HCT116 (cell line): ENCODE data around the gene TMUB1. TPM values are rescaled to one million over a fixed set of nuclear protein-coding genes. Genes with fewer than 3 reads are reported as not detected.

Experiments
- ATAC-seq: fragments of 200-7000 bp; cut with Tn5 transposase; 2 replicates; pipeline ENCODE4 v1.9.1; 2020; ENCODE audit warnings: mild to moderate bottlenecking, moderate library complexity
- BruUV-seq: library from RNA; stranded (reverse); fragments of 400-500 nt; replicated peaks from 2 replicates; lab custom pipeline; 2021; lab: Mats Ljungman, UMichigan
- CTCF ChIA-PET: fragments of 300-600 bp; sonication (Branson Sonifier 250); formaldehyde crosslinking; loops from one replicate; lab custom pipeline; 2021; ENCODE audit warnings: antibody characterized with exemption; lab: Charles Lee
- POLR2A ChIA-PET: fragments of 300-600, 350-600 bp; sonication (Branson Sonifier 250); formaldehyde crosslinking; loops from one replicate; lab custom pipeline; 2021; ENCODE audit warnings: antibody characterized with exemption; lab: Charles Lee
- RAD21 ChIA-PET, 2 experiments: fragments of 300-600 bp; sonication (Branson Sonifier 250); formaldehyde crosslinking; loops; one replicate each; lab custom pipeline; 2023; ENCODE audit warnings: low total read pairs in 2 of 2; ENCODE audit not compliant: uncharacterized antibody in 2 of 2, unreplicated experiment in 2 of 2, low non-redundant PET in 1 of 2; lab: Charles Lee
- DNase-seq: peaks from one replicate; pipeline ENCODE4 v3.0.0-alpha.2; 2010; ENCODE audit warnings: low read depth, low spot score
- H2AFZ ChIP-seq: fragments of 200-600 bp; shearing (Covaris generic), sonication (generic); 2 replicates; pipeline ENCODE4 v1.6.1; 2017; ENCODE audit warnings: low read depth, mixed run types, mixed read lengths, antibody characterized with exemption, low read length; ENCODE audit not compliant: poor library complexity, severe bottlenecking
- H3K27ac ChIP-seq: 2 replicates; pipeline ENCODE4 v1.5.1; 2012; ENCODE audit warnings: low read depth, low read length
- H3K27me3 ChIP-seq: fragments of 200-600 bp; sonication (generic); 2 replicates; pipeline ENCODE4 v1.6.1; 2016; ENCODE audit warnings: mixed run types, low read length, mixed read lengths; ENCODE audit not compliant: insufficient read depth
- H3K36me3 ChIP-seq, 2 experiments: fragments of 200-500 bp in 1 of 2; fragments of 200-600 bp in 1 of 2; sonication (Bioruptor generic) in 1 of 2; sonication (generic) in 1 of 2; 2 replicates each; pipeline versions ENCODE4 v1.5.1 to v1.6.1; 2014 to 2016; ENCODE audit warnings: low read length in 2 of 2, inconsistent platforms in 1 of 2, mixed read lengths in 1 of 2, mixed run types in 1 of 2; ENCODE audit not compliant: insufficient read depth in 2 of 2, control insufficient read depth in 1 of 2
- H3K4me1 ChIP-seq, 2 experiments: fragments of 200-600 bp in 1 of 2; sonication (generic) in 1 of 2; 2 replicates each; pipeline versions ENCODE4 v1.5.1 to v1.6.1; 2012 to 2017; ENCODE audit warnings: low read length in 2 of 2, inconsistent platforms in 1 of 2, mild to moderate bottlenecking in 1 of 2, mixed read lengths in 1 of 2, mixed run types in 1 of 2, moderate library complexity in 1 of 2; ENCODE audit not compliant: insufficient read depth in 2 of 2, control insufficient read depth in 1 of 2
- H3K4me2 ChIP-seq: fragments of 200-600 bp; sonication (generic); 2 replicates; pipeline ENCODE4 v1.6.1; 2017; ENCODE audit warnings: mixed run types, low read length, mixed read lengths
- H3K4me3 ChIP-seq, 2 experiments: fragments of 200-600 bp in 1 of 2; sonication (generic) in 1 of 2; replicated peaks in 1 of 2; 2 replicates each; pipeline ENCODE4 v1.5.1; 2011 to 2016; ENCODE audit warnings: low read length in 2 of 2, control low read depth in 1 of 2, low read depth in 1 of 2, mild to moderate bottlenecking in 1 of 2, mixed read lengths in 1 of 2, mixed run types in 1 of 2
- H3K79me2 ChIP-seq: fragments of 200-600 bp; sonication (generic); 2 replicates; pipeline ENCODE4 v1.6.1; 2017; ENCODE audit warnings: mild to moderate bottlenecking, mixed run types, low read length, moderate library complexity, mixed read lengths; ENCODE audit not compliant: insufficient read depth
- H3K9ac ChIP-seq: fragments of 200-600 bp; sonication (generic); 2 replicates; pipeline ENCODE4 v1.6.1; 2016; ENCODE audit warnings: low read length, mixed read lengths
- H3K9me2 ChIP-seq: fragments of 200-600 bp; sonication (generic), shearing (Covaris generic); 2 replicates; pipeline ENCODE4 v1.6.1; 2017; ENCODE audit warnings: mixed run types, mild to moderate bottlenecking, moderate library complexity; ENCODE audit not compliant: insufficient read depth
- H3K9me3 ChIP-seq, 2 experiments: fragments of 200-500 bp in 1 of 2; fragments of 200-600 bp in 1 of 2; sonication (Bioruptor generic) in 1 of 2; sonication (generic) in 1 of 2; 2 replicates each; pipeline ENCODE4 v1.6.1; 2014 to 2017; ENCODE audit warnings: low read length in 2 of 2, mixed read lengths in 2 of 2, inconsistent platforms in 1 of 2, low read depth in 1 of 2, mild to moderate bottlenecking in 1 of 2, mixed run types in 1 of 2, moderate library complexity in 1 of 2; ENCODE audit not compliant: control insufficient read depth in 1 of 2, insufficient read depth in 1 of 2
- H4K20me1 ChIP-seq: fragments of 200-600 bp; sonication (generic), shearing (Covaris generic); 2 replicates; pipeline ENCODE4 v1.6.1; 2017; ENCODE audit warnings: mixed run types, mild to moderate bottlenecking, moderate library complexity; ENCODE audit not compliant: insufficient read depth
- ATF3 ChIP-seq: IDR thresholded peaks from 2 replicates; pipeline ENCODE4 v1.6.1; 2012
- CBX3 ChIP-seq: IDR thresholded peaks from 2 replicates; pipeline ENCODE4 v1.6.1; 2012; ENCODE audit warnings: low read depth
- EGR1 ChIP-seq: IDR thresholded peaks from 2 replicates; pipeline ENCODE4 v1.6.1; 2012; ENCODE audit warnings: low read depth
- ELF1 ChIP-seq: IDR thresholded peaks from 2 replicates; pipeline ENCODE4 v1.6.1; 2012; ENCODE audit warnings: low read depth, borderline replicate concordance
- EZH2 ChIP-seq: fragments of 200-600 bp; sonication (generic); IDR thresholded peaks from 2 replicates; pipeline ENCODE4 v1.6.1; 2017; ENCODE audit warnings: antibody characterized with exemption, mixed run types
- JUND ChIP-seq: IDR thresholded peaks from 2 replicates; pipeline ENCODE4 v1.6.1; 2012
- POLR2AphosphoS5 ChIP-seq: IDR thresholded peaks from 2 replicates; pipeline ENCODE4 v1.6.1; 2011; ENCODE audit warnings: mild to moderate bottlenecking, low read depth, low read length, moderate library complexity
- SIN3A ChIP-seq: IDR thresholded peaks from 2 replicates; pipeline ENCODE4 v1.6.1; 2012; ENCODE audit warnings: low read depth
- SP1 ChIP-seq: IDR thresholded peaks from 2 replicates; pipeline ENCODE4 v1.6.1; 2012; ENCODE audit warnings: low read depth
- TCF7L2 ChIP-seq: IDR thresholded peaks from 2 replicates; pipeline ENCODE4 v1.7.0; 2011; ENCODE audit warnings: borderline replicate concordance, inconsistent platforms; ENCODE audit not compliant: insufficient read depth, insufficient read length; ENCODE audit errors: extremely low read depth
- ZFX ChIP-seq: fragments of 450-650 bp; IDR thresholded peaks from 2 replicates; pipeline ENCODE4 v1.6.1; 2017
- intact Hi-C: fragments of 100-400 bp; cut with micrococcal nuclease; formaldehyde crosslinking; loops from 2 replicates; pipeline ENCODE4 v1.10.0; 2022
- total RNA-seq: library from RNA; stranded (reverse); gene quantifications from one replicate; pipeline ENCODE4 v1.2.1, GENCODE V29; 2021; ENCODE audit not compliant: unreplicated experiment
- TF ChIP-seq, protein P1 (sequence below): IDR thresholded peaks from 2 replicates; pipeline ENCODE4 v1.6.1; 2011; ENCODE audit warnings: mild to moderate bottlenecking, low read length, moderate library complexity; ENCODE audit not compliant: insufficient replicate concordance; ENCODE audit errors: extremely low read depth
- TF ChIP-seq, protein P2 (sequence below): IDR thresholded peaks from 2 replicates; pipeline ENCODE4 v1.6.1; 2012; ENCODE audit warnings: low read depth

TMUB1 gene
- total RNA-seq, 1 experiment from 2014 or later = 75.8 TPM

DNA sequence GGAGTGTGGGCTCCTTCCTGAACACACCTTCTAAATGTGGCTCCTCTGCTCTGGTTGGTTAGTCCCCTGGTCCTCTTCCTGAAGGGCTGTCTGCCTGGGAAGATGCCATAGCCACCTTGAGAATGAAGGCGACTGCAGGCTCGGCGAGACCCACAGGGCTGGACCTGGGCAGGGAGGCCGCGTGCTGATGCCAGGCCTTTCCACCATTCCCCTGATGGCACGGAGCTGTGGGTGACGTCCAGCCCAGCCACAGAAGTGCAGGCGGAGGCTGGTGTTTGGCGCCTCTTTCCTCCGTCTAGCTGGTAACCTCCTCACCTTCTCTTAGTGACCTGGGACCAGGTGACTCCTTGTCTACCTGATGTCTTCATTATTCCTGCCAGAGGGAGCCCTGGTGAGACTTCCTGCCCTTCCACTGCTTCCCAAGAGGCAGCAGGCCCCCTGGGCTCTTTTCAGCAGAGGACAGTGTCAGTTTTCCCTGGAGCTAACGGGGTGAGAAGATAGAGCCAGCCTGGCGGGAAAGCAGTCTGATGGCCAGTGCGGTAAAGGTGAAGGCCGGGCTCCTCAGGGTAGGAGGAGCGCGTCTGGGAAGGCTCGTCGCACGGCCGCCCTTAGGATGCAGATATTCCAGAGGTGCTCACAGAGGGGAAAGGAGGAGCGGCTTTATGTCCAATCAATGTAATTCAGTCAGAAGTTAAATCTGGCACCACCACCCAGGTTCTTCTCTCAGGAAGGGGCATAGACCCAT is 49.3 kb upstream of the TMUB1 start (continued):
- TF ChIP-seq, protein P1, sequence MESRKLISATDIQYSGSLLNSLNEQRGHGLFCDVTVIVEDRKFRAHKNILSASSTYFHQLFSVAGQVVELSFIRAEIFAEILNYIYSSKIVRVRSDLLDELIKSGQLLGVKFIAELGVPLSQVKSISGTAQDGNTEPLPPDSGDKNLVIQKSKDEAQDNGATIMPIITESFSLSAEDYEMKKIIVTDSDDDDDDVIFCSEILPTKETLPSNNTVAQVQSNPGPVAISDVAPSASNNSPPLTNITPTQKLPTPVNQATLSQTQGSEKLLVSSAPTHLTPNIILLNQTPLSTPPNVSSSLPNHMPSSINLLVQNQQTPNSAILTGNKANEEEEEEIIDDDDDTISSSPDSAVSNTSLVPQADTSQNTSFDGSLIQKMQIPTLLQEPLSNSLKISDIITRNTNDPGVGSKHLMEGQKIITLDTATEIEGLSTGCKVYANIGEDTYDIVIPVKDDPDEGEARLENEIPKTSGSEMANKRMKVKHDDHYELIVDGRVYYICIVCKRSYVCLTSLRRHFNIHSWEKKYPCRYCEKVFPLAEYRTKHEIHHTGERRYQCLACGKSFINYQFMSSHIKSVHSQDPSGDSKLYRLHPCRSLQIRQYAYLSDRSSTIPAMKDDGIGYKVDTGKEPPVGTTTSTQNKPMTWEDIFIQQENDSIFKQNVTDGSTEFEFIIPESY = no peak
- TF ChIP-seq ZFX (no peak), TCF7L2 (no peak)
- TF ChIP-seq, protein P2, sequence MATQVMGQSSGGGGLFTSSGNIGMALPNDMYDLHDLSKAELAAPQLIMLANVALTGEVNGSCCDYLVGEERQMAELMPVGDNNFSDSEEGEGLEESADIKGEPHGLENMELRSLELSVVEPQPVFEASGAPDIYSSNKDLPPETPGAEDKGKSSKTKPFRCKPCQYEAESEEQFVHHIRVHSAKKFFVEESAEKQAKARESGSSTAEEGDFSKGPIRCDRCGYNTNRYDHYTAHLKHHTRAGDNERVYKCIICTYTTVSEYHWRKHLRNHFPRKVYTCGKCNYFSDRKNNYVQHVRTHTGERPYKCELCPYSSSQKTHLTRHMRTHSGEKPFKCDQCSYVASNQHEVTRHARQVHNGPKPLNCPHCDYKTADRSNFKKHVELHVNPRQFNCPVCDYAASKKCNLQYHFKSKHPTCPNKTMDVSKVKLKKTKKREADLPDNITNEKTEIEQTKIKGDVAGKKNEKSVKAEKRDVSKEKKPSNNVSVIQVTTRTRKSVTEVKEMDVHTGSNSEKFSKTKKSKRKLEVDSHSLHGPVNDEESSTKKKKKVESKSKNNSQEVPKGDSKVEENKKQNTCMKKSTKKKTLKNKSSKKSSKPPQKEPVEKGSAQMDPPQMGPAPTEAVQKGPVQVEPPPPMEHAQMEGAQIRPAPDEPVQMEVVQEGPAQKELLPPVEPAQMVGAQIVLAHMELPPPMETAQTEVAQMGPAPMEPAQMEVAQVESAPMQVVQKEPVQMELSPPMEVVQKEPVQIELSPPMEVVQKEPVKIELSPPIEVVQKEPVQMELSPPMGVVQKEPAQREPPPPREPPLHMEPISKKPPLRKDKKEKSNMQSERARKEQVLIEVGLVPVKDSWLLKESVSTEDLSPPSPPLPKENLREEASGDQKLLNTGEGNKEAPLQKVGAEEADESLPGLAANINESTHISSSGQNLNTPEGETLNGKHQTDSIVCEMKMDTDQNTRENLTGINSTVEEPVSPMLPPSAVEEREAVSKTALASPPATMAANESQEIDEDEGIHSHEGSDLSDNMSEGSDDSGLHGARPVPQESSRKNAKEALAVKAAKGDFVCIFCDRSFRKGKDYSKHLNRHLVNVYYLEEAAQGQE = no peak

- POLR2A ChIA-PET = no interaction called here
- Histone ChIP-seq H2AFZ (no peak overlapping the region), H3K9me3 (no peaks in the 10 kb centered on the region), H3K4me1 (no peaks in the 10 kb centered on the region), H3K9me2 (no peaks in the 10 kb centered on the region), H3K79me2 (no peaks in the 10 kb centered on the region), H3K4me2 (no peak overlapping the region), H4K20me1 (no peaks in the 10 kb centered on the region), H3K4me3 (no peak overlapping the region), H3K27me3 (no peaks in the 10 kb centered on the region), H3K27ac (no peak overlapping the region), H3K36me3 (peaks cover 6 to 28% of the 10 kb centered on the region in 2 experiments; a peak in 3 of 4 replicates), H3K9ac (no peak overlapping the region)
- ATAC-seq (no peak), DNase-seq (no peak)
- CTCF ChIA-PET = no interaction called here
- BruUV-seq = no TSS peak
- RAD21 ChIA-PET = no interaction called here
- intact Hi-C loops = no loop called here
- TF ChIP-seq SP1 = no peak
- TF ChIP-seq POLR2AphosphoS5 = no peak
- TF ChIP-seq JUND = no peak
- TF ChIP-seq, protein P2 = no peak
- no peak for TF ChIP-seq ZFX
- TF ChIP-seq EGR1 = no peak
- TF ChIP-seq SIN3A = no peak
- no peak for TF ChIP-seq ATF3
- no peak for TF ChIP-seq EZH2
- no peak for TF ChIP-seq TCF7L2
- TF ChIP-seq CBX3 = no peak
- TF ChIP-seq ELF1 = no peak
These were observed 48.5 kb upstream of the TMUB1 start for GRCh38 chr7:151131592-151132293.
